DOHH2 (cell line): Measurements from ENCODE around the gene IQSEC1.

Source experiments
- CTCF ChIP-seq: fragments of 200-600 bp; sonication (generic); IDR thresholded peaks from one replicate; pipeline ENCODE4 v1.5.1; 2014; ENCODE audit warnings: antibody characterized with exemption, mild to moderate bottlenecking, low read depth, low read length; ENCODE audit not compliant: poor library complexity, severe bottlenecking
- EZH2phosphoT487 ChIP-seq: fragments of 200-600 bp; sonication (generic); IDR thresholded peaks from 2 replicates; pipeline ENCODE4 v1.6.1; 2017; ENCODE audit warnings: borderline replicate concordance, mild to moderate bottlenecking, antibody characterized with exemption, low read length, moderate library complexity, mixed read lengths

DNA sequence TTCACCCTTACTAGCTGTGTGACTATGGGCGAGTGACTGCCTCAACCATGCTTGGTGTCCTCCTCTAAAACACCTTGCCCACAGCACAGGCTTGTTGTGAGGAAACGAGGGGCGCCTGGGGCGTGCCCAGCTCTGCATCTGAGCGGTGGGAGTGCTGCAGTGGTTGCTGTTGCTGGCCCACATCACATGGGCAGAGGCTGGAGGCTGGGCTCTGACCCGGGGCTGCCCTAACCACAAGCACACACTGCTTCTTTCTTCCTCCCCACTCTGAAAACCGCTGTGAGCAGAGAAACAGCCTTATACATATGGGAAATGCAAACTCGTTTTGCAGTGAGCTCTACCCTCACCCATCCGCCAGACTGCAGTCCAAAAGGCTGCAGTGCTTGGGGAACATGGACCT lies 157.1 kb downstream of the IQSEC1 start:
- TF ChIP-seq CTCF (no peak), EZH2phosphoT487 (no peak)
